ENCODE measurements around the gene CRTC1.

DNA sequence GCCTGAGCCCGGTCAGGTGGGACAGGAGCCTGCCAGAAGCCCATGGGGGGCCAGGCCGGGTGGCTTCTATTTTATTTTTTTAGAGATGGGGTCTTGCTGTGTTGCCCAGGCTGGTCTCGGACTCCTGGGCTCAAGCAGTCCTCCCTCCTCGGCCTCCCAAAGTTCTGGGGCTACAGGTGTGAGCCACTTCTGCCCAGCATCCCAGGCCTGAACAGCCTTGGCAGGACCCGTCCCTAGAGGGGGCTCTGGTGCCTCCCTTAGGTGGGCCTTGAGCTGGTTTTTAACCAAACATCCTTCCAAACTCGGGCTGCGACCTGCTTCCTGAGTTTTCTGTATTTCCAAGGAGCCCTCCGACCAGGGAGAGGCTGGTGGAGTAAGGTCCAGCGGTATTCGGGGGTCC, 97.2 kb downstream of the CRTC1 start:
- TF ChIP-seq, protein P1, sequence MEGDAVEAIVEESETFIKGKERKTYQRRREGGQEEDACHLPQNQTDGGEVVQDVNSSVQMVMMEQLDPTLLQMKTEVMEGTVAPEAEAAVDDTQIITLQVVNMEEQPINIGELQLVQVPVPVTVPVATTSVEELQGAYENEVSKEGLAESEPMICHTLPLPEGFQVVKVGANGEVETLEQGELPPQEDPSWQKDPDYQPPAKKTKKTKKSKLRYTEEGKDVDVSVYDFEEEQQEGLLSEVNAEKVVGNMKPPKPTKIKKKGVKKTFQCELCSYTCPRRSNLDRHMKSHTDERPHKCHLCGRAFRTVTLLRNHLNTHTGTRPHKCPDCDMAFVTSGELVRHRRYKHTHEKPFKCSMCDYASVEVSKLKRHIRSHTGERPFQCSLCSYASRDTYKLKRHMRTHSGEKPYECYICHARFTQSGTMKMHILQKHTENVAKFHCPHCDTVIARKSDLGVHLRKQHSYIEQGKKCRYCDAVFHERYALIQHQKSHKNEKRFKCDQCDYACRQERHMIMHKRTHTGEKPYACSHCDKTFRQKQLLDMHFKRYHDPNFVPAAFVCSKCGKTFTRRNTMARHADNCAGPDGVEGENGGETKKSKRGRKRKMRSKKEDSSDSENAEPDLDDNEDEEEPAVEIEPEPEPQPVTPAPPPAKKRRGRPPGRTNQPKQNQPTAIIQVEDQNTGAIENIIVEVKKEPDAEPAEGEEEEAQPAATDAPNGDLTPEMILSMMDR (IDR thresholded peaks at IDR 0.05): no peak
- TF ChIP-seq POLR2A (IDR thresholded peaks at IDR 0.05) (no peak), POLR2AphosphoS5 (IDR thresholded peaks at IDR 0.05) (no peak)
